HG03280 (cell line): ENCODE data around the gene MKRN3.

Source experiments
- ATAC-seq: cut with Tn5 transposase; IDR thresholded peaks from one replicate; pipeline ENCODE4 v1.9.1; 2021; ENCODE audit warnings: mild to moderate bottlenecking, moderate library complexity; ENCODE audit not compliant: unreplicated experiment

Gene MKRN3

DNA sequence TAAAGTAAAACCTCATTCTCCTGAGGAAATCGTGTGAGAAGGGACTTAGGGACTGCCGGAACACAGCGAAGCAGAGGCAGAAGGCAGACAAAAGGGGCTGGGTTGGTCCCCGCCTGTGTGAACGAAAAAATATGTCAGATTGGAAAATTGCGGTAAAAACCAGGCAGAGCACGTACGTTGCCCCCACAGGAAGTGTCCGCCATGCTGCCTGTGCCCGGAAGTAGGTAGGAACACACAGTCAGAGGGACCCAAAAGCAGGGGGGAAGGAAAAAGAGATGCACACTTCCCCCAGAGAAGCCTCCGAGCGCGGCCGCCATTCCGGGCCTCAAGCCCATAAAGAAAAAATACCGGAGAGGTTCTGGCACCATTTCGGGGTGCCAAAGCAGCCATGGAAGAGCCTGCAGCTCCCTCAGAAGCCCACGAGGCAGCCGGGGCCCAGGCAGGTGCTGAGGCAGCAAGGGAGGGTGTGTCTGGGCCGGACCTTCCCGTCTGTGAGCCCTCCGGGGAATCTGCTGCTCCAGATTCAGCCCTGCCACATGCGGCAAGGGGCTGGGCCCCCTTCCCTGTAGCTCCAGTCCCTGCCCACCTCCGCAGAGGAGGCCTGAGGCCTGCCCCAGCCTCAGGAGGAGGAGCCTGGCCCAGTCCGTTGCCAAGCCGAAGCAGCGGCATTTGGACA, at the start of gene MKRN3:
Gene MKRN3, plus strand, starts transcription at position 280 of the 676 bp plus-strand sequence. Its CDS starts 109 bp downstream, at position 389.
- ATAC-seq, result peak; percentile 74

DNA sequence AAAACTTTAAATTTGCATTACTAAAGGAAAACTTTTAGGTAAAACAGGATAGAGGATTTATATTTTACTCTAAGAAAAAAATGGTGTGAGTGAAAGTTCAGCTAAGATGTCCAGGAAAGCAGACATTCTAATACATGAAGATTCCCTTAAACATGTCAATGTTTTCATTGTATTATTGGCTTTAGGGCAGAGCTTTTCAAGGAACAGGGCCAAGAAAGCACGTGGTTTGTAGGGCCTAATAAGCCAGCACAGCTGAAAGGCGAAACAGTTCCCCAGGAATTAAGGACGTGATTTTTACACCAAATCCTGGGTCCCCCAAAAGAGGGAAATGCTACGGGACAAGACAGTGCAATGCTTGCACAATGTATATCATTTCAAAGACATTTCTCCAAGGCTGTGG, 48.6 kb upstream of the MKRN3 start:
- ATAC-seq, result no peak

DNA sequence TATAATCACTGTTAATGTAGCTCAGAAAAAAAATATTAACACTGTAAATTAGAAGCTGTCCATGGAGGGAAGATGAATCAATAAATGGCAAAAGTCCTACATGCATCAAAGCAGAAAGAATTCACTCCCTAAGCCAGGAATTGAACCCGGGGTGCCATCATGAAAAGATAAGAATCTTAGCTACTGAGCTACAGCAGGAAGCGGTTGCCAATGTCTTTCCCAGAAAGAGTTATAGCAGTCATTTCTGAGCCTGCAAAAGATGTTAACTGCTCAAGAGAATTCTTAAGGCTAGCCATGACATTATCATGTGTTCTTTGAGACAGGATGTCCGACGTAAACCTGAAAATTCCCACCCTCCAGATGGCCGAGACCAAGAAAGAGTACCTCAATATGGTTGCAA, 47.4 kb upstream of the MKRN3 start:
- no peak for ATAC-seq

DNA sequence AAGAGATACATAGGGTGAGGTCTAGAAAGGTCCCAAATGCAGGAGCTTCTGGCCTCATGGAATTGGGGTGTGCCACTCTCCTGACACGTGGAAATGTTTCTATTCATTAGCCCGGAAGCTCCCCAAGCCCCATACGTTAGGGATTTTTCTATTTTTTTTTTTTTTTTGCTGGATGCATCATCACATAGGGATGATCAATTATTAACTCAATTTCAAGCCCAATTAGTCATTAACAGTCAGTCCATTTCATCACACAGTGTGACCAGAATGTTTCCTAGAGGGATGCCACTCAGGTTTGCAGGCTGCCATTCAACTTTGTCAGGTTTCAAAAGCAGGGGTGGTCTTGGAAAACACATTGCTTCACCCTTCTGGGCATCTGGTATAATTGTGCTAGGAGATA, 40.7 kb upstream of the MKRN3 start:
- no peak for ATAC-seq

DNA sequence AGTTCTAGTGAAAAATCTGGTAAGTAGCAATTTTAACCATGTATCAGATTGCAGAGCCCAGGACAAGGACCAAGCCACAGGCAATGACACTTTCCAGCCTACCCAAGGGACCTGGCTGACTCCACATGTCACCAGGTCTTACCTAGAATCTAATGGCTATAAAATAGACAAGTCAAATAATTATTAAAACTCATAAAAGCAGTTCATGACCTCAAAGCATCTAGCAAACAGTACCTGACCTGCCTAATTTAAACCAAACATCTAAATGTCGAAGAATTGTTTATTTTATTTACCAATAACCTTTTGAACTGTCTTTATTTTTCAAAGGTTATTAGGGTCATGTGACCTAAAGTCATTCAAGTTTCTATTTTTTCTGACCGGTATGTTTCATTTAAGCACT, 35.6 kb upstream of the MKRN3 start:
- ATAC-seq, result no peak

DNA sequence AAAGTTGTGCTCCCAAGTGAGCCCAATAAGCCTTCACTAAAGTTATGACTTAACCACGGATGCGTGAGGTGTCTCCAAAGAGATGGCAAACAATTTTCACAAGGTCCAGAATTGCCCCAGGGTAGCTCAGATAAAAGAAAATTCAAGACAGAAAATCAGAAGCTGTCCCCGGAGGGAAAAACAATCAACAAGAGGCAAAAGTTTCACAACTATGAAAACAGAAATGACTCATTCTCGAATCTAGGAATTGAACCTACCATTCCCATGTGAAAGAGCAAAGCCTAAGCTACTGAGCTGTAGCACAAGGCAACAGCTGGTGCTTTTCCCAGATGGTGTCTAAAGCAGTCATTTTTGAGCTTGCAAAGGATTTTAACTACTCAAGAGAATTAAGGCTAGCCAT, 33.5 kb upstream of the MKRN3 start:
- ATAC-seq, result no peak

DNA sequence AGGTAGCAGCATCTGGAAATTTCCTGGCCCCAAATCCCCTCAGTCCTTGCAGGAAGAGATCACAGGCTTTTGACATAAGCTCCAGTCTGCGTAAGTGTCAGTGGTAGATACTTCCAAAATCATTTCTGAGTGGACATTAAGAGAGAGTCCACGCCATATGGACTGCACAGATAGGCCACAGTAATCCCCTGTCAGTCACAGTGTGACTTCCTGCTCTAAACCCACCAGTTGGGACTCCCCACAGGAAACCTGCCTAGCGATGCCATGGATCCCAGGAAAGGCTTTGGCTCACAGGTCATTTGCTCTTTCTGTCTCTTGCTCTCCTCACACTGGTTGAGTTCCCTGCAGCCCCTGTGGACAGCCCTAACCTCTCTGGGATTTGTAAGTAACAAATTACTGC, 28.8 kb upstream of the MKRN3 start:
- no peak for ATAC-seq

DNA sequence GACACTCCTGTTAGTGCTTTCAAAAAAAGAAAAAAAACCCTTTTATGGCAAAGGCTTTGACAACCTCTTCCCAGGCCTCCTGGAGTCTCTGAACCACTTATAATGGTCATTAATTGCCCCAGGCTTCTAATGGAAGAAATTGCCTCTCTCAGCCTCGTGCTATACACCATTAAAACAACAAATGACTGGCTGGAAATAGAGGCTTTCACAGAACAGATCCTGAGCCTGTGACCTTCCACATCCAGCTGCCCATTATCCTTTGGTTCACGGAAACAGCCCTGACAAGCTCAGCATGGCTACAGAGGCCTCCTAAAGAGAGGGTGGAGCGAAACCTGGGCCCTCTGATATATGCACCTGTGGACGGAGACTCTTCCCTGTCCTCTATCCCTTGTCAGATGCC, 26.8 kb upstream of the MKRN3 start:
- ATAC-seq, result no peak

DNA sequence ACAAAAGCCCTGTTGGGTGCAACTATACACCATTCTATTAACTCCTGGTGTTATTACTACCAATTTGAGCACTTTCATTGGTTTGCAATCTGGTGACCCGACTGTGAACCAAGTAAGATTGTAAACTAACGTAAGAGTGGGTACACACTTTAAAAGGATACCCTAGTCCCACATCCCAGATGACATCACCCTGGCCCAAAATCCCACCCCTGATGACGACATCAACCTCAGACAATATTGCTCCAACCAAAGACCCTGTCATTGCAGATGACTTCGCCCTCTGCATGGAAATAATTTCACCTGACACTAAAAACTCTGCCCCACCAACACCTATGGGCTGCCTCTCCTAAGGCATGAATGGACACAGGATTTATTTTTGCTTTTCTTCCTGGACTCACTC, 25.6 kb upstream of the MKRN3 start:
- no peak for ATAC-seq

DNA sequence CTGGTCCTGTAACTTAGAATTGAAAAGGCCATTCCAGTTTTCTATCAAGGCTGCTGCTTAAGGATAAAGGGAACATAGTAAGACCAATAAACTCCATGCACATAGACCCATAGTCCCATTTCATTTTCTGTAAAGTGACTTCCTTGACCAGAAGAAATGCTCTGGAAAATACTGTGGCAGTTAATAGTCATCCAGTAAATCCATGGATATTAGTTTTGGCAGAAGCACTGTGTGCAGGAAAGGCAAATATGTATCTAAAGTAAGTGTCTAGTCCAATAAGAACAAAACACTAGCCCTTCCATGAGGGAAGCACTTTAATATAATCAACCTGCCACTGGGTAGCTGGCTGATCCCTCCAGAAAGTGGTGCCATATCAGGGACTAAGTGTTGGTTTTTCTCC, 19.3 kb upstream of the MKRN3 start:
- ATAC-seq, result no peak

DNA sequence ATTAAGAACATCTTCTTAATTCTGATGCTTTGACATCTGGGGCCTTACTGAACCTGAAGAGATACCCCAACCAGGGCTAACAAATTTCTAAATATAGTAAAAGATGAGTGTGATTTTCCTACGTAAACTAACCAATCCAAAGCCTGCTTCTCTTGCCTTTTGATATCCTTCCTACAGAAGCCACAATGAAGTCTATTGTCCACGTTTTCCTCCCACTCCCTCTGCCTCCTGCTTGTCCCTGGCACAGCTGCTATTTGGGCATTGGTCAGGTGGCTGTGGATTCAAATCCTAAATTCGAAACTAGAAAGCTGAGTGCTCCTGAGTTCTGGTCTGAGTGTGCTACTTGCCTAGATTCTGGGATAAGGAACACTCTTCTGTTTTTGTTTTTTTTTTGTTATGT, 17.4 kb upstream of the MKRN3 start:
- ATAC-seq, result no peak

DNA sequence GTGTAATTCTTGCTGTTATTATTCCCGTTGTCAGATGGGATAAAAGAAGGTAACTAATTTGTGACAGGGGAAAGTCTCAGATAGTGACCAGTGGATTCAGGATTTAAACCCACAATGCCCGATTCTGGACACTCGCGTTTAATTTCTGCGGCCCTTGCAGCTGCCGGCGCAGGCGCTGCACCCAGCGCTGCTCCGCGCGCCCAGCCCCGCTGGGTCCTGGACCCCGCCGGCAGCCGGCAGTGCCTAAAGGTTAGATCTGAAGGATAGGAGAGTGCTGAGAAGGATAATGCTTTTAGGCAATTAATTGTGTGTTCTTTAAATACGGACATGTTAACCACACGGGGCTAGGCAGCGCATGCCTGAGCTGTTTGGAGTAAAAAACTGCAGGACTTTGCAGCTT, 3.6 kb upstream of the MKRN3 start:
- no peak for ATAC-seq

DNA sequence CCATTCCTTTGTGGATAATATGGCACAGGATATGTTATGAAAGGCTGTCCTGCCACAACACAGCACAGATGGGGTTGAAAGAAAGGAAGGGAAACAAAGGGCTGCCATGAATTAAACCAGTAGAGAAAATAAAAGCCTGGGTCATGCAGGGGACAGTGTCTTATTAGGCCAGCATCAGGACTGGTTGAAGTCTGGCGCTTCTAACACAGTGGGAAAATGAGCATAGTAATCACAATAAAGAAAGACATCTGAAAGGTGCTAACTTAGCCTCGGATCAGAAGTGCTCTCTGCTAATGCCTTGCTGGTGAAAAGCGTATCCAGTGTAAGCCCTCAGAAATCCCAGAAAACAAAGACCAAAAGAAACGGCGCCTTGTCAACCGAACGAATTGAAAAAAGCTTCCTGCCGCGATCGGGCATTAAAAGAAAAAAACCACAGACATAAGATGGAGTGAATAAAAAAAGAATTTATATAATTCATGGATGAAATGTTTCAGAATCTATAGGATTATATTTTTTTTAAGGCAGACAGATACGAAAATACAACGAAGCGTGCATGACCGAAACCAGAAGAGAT, 566 bp upstream of the MKRN3 start:
- ATAC-seq, result no peak

DNA sequence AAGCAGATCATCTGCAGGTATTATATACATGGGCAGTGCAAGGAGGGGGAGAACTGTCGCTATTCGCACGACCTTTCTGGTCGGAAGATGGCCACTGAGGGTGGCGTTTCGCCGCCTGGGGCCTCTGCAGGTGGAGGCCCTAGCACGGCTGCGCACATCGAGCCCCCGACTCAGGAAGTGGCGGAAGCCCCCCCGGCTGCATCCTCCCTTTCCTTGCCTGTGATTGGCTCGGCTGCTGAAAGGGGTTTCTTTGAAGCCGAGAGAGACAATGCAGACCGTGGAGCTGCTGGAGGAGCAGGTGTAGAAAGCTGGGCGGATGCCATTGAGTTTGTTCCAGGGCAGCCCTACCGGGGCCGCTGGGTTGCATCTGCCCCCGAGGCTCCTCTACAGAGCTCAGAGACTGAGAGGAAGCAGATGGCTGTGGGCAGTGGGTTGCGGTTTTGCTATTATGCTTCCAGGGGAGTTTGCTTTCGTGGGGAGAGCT, 639 bp downstream of the MKRN3 start:
- ATAC-seq, result peak; percentile 31

DNA sequence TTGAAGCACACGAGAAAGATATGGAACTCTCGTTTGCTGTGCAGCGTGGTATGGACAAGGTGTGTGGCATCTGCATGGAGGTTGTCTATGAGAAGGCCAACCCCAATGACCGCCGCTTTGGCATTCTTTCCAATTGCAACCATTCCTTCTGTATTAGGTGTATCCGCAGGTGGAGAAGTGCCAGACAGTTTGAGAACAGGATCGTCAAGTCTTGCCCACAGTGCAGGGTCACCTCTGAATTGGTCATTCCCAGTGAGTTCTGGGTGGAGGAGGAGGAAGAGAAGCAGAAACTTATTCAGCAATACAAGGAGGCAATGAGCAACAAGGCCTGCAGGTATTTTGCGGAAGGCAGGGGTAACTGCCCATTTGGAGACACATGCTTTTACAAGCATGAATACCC, 1.2 kb downstream of the MKRN3 start:
- no peak for ATAC-seq

DNA sequence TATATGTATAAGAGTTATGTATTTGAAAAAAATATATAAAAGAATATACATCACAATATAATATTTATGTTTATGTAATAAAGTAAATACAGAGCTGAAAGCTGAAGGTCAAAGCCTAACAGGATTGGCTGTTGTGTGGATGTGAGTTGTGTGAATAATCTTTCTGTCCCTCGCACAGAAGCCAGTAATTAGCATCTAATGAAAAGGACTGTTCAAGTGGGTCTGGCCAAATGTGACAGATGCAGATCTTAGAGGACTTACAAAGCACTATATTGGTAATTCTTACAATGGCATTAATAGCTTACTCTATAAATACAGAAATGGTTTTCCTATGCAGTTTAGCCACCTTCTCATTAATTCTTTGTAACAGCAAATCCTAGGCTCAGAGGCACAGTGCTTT, 2.4 kb downstream of the MKRN3 start:
- no peak for ATAC-seq

DNA sequence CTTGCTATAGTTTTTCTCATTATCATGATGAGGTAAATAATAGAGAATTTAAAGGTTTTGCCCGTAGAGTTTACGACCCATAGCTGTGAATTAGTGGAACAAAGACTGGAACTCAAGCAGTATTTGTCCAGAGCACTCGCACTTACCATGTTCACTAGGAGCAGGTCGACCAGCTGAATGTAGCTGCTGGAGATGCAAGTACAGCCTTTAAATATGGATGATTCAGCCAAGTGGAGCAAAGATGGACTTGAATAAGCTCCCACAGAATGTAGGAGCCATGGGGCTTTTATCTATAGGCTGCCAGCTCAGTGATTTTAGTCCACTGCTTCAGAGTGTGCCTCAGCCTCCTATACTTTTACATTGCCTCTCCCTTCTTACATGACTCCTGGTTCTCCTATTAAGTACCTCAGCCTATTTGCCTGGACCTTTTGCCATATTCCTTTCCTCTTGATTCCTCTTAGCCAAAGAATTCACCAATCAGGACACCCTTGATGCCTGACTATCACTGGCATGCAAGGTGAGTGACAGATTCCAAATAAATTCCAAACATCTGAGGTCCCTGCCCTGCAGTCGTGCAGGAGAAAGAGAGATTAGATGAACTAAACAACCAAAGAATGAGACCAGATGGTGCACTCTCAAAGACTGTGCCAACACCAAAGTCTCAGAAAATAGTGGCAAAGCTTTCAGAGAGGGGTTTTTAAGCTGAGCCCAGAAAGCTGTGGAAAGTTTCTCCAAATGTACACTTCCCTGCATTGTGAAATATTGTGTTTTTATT, 3.9 kb downstream of the MKRN3 start:
- no peak for ATAC-seq

DNA sequence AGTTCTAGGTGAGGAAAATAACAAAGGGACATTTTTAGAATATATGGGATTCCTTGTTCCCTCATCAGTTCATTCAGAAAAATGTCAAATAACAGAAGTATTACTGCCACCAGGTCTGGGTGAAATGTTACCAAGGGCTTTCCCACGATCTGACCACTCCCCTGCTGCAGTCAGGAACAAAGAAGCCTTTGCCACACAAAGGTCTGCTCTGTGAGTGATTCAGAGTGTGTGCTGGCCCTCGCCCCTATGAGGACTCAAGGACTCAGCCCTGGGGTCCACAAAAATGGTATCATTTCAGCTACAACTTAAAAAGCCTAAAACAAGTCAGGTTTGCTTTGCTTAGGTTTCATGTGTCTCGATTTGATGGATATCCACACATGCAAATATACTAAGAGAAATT, 5.0 kb downstream of the MKRN3 start:
- ATAC-seq, result no peak

DNA sequence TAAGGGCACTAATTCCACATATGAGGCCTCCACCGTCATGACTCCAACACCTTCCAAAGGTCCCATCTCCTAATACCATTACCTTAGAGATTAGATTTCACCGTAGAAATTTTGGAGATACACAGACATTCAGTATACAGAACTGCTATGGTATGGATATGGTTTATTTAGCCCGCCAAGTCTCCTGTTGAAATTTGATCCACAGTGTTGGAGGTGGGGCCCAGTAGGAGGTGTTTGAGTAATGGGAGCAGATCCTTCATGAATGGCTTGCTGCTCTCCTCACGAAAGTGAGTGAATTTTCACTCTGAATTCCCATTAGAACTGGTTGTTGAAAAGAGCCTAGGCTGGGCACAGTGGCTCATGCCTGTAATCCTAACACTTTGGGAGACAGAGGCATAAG, 7.4 kb downstream of the MKRN3 start:
- no peak for ATAC-seq

DNA sequence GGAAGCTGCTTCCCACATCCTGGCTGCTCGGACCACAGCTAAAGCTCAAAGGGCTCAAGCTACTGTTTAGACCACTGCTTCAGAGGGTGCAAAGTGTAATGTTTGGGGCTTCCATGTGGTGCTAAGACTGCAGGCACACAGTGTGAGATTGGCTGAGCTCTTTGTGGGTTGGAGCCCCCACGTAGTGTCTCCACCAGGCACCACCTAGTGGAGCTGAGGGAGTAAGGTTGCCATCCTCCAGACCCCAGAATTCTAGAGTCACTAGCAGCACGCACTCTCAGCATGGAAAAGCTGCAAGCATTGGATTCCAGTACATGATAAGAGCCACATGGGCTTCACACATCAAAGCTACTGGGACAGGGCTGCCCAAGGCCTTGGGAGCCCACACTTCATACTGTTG, 9.3 kb downstream of the MKRN3 start:
- no peak for ATAC-seq

DNA sequence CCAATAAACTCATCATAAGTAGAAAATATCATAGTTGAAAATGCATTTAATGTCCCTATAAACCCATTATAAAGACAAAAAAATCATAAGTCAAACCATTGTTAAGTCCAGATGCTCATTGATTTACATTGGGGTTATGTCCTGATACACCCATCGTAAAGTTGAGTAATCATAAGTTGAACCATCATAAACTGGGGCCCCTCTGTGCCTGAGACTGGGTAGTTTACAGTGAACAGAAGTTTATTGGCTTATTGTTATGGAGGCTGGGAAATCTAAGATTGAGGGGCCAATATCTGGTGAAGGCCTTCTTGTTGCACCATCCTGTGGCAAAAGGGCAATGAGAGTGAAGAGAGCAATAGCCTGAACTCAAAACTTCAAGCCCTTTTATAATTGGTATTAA, 10.6 kb downstream of the MKRN3 start:
- no peak for ATAC-seq

DNA sequence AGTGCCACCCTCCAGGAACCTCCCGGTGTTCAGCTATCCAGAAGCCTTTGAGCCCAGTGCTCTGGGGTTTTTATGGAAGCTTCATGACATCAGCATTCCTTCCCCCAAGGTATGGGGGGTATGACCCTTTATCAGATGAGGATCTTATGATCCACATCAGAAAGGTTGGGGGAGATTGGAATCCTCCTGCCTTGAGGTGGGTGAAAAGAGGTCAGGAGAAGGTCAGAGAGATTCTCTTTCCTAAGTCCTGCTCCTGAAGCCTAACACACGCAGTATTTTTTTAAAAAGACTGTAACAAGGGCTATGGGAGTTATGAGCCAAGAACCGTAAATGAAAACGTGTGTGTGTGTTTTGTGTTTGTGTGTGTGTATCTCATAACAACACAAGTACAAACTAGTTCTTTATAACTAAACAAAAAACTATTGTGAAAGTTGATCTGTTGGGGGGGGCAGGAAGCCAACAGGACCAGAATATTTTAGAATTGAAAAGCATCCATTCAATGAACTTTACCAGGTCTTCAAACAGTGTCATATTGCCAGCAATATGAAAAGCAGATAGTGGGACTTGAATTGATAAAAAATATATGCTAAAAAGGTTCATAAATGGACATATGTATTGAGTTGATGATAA, 13.2 kb downstream of the MKRN3 start:
- ATAC-seq, result no peak
